ENCODE measurements around the gene RAB11FIP3. TPM values are rescaled to one million over a fixed set of nuclear protein-coding genes. Genes with fewer than 3 reads are reported as not detected.

Gene RAB11FIP3
- polyA plus RNA-seq, 1 of the 3 experiments (the other 2 are of a cell fraction) = 24.8 TPM

GRCh38 chr16:450785-451512 is 25.5 kb downstream of the RAB11FIP3 start (continued):
- TF ChIP-seq, protein P1, sequence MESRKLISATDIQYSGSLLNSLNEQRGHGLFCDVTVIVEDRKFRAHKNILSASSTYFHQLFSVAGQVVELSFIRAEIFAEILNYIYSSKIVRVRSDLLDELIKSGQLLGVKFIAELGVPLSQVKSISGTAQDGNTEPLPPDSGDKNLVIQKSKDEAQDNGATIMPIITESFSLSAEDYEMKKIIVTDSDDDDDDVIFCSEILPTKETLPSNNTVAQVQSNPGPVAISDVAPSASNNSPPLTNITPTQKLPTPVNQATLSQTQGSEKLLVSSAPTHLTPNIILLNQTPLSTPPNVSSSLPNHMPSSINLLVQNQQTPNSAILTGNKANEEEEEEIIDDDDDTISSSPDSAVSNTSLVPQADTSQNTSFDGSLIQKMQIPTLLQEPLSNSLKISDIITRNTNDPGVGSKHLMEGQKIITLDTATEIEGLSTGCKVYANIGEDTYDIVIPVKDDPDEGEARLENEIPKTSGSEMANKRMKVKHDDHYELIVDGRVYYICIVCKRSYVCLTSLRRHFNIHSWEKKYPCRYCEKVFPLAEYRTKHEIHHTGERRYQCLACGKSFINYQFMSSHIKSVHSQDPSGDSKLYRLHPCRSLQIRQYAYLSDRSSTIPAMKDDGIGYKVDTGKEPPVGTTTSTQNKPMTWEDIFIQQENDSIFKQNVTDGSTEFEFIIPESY (IDR thresholded peaks at IDR 0.05; ENCODE audit: borderline replicate concordance, low read depth) = no peak
- TF ChIP-seq EZH2phosphoT487 (IDR thresholded peaks at IDR 0.05; ENCODE audit: borderline replicate concordance, low read depth) = no peak
- no peak for TF ChIP-seq RFX5 (IDR thresholded peaks at IDR 0.05; ENCODE audit: low read length)
- TF ChIP-seq TEAD4 (IDR thresholded peaks at IDR 0.05; ENCODE audit: borderline replicate concordance, insufficient read depth) = no peak
- TF ChIP-seq, protein P2, sequence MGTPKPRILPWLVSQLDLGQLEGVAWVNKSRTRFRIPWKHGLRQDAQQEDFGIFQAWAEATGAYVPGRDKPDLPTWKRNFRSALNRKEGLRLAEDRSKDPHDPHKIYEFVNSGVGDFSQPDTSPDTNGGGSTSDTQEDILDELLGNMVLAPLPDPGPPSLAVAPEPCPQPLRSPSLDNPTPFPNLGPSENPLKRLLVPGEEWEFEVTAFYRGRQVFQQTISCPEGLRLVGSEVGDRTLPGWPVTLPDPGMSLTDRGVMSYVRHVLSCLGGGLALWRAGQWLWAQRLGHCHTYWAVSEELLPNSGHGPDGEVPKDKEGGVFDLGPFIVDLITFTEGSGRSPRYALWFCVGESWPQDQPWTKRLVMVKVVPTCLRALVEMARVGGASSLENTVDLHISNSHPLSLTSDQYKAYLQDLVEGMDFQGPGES (IDR thresholded peaks at IDR 0.05; ENCODE audit: low read depth, low read length) = no peak
- no peak for TF ChIP-seq NFIC (IDR thresholded peaks at IDR 0.05; ENCODE audit: borderline replicate concordance)
- TF ChIP-seq USF2 (IDR thresholded peaks at IDR 0.05; ENCODE audit: borderline replicate concordance, low read depth, low read length) = no peak
- TF ChIP-seq FOXJ3 (CRISPR knock-in tag; IDR thresholded peaks at IDR 0.05) = no peak

GRCh38 chr16:454397-454940 is 29.0 kb downstream of the RAB11FIP3 start:
- Histone ChIP-seq H3K79me2 (ENCODE audit: insufficient read depth) (peaks cover 57% of the 10 kb centered on the region), H3K4me2 (no peak overlapping the region), H3K9me3 (no peaks in the 10 kb centered on the region), H3K27me3 (ENCODE audit: insufficient read depth) (no peaks in the 10 kb centered on the region), H4K20me1 (ENCODE audit: insufficient read depth) (peaks cover 16% of the 10 kb centered on the region; the same call in 1 of the 2 replicates), H3K36me3 (replicated peaks in 1 of 2; ENCODE audit: control insufficient read depth in 1 of 2, insufficient read depth in 2 of 2, low read length in 1 of 2) (no peaks in the 10 kb centered on the region), H3K27ac (ENCODE audit: low read depth in 2 of 2, low read length in 1 of 2) (no peak overlapping the region), H2AFZ (ENCODE audit: low read depth) (no peak overlapping the region), H3K9me2 (no peaks in the 10 kb centered on the region), H3K4me1 (ENCODE audit: control insufficient read depth in 1 of 2, insufficient read depth in 2 of 2, low read depth in 1 of 2, low read length in 1 of 2) (peaks cover 10 to 12% of the 10 kb centered on the region in 2 experiments; a peak in 2 of 4 replicates), H3K4me3 (ENCODE audit: low read depth in 2 of 2, low read length in 1 of 2) (no peak overlapping the region), H3K9ac (no peak overlapping the region), H3F3A (replicated peaks; ENCODE audit: insufficient read depth) (peaks cover 14% of the 10 kb centered on the region)
- no peak for DNase-seq
- ChIA-PET POLR2A (no interaction called here), CTCF (no interaction called here)
- 91% methylated on average over 13 of the region's 13 CpGs for WGBS (ENCODE audit: low lambda C conversion rate)
- no peak for TF ChIP-seq POLR2AphosphoS5 (IDR thresholded peaks at IDR 0.05; ENCODE audit: low read depth, low read length)
- no peak for TF ChIP-seq RFX5 (IDR thresholded peaks at IDR 0.05; ENCODE audit: low read length)
- TF ChIP-seq TEAD4 (IDR thresholded peaks at IDR 0.05; ENCODE audit: borderline replicate concordance, insufficient read depth) = no peak
- TF ChIP-seq CTCF (IDR thresholded peaks at IDR 0.05) = no peak
- no peak for TF ChIP-seq FOXM1 (IDR thresholded peaks at IDR 0.05; ENCODE audit: low read depth)
- no peak for TF ChIP-seq EZH2phosphoT487 (IDR thresholded peaks at IDR 0.05; ENCODE audit: borderline replicate concordance, low read depth)
- no peak for TF ChIP-seq RXRA (IDR thresholded peaks at IDR 0.05; ENCODE audit: borderline replicate concordance, low read depth)
- TF ChIP-seq YY1 (IDR thresholded peaks at IDR 0.05; ENCODE audit: low read depth) = no peak
- no peak for TF ChIP-seq CHD2 (IDR thresholded peaks at IDR 0.05; ENCODE audit: low read length, partially characterized antibody)
- no peak for TF ChIP-seq NRF1 (IDR thresholded peaks at IDR 0.05; ENCODE audit: low read depth, low read length)
- no peak for TF ChIP-seq GATA2 (CRISPR knock-in tag; IDR thresholded peaks at IDR 0.05)
- no peak for TF ChIP-seq RCOR1 (IDR thresholded peaks at IDR 0.05; ENCODE audit: low read length)
- TF ChIP-seq SMC3 (IDR thresholded peaks at IDR 0.05; ENCODE audit: low read depth, low read length) = no peak
- no peak for TF ChIP-seq MXI1 (IDR thresholded peaks at IDR 0.05; ENCODE audit: low read depth, low read length)
- TF ChIP-seq FOSL2 (IDR thresholded peaks at IDR 0.05; ENCODE audit: borderline replicate concordance, low read depth) = no peak
- TF ChIP-seq TCF12 (IDR thresholded peaks at IDR 0.05) = no peak
